ENCODE results near the gene SLC25A29. TPM values are rescaled to one million over a fixed set of nuclear protein-coding genes. Genes with fewer than 3 reads are reported as not detected.
A peak's percentile ranks its signal among the peaks of the same experiment; 100 is the strongest.

The SLC25A29 gene
- total RNA-seq, 1 experiment from 2014 or later = 179 TPM

DNA sequence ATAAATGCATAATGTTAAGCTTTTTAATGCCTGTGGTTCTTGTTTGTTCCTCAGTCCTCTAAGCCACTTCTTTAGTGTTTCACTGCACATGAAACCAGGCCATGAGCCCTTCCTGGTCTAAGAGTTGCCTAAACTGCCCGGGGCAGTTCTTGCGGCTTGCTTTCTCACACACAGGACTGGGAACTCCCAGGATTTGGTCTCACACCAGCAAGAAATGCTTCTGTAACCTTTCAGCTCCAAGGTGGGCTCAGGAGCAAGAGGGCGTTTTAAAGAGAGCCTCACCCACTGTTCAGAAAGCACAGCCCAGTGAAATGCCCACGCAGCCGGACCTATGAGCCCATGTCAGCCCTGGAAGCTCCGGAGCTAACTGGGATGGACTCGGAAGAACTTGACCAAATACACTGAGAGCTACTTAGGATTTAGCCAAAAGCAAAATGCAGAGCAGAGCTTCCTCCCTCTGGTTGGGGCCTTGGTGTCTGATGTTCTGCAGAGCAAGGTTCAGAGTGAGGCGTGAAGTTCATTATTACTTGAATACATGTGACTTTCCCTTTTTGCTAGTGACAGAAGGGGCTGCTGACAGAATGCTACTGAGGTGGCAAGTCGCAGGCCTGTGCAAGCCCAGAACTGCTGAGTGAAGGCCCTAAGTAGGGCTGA lies 23.4 kb downstream of the SLC25A29 start:
- no peak for DNase-seq (ENCODE audit: low spot score)
- Mint-ChIP-seq H3K27me3 (ENCODE audit: low read depth) (no peaks in the 10 kb centered on the region), H3K36me3 (no peaks in the 10 kb centered on the region; the same call in 1 of the 2 replicates), H3K9me3 (no peaks in the 10 kb centered on the region), H3K27ac (peak overlapping the region; percentile 92), H3K4me1 (peaks cover 57% of the 10 kb centered on the region), H3K4me3 (no peak overlapping the region)
- POLR2A ChIA-PET = interaction anchor here (0.6 kb wide), 1 partner anchor 123 kb away, joined by 4 read pairs; the partner anchor contains the start of gene DEGS2
- no peak for ATAC-seq
- CTCF ChIA-PET = interaction anchor here (0.6 to 3.8 kb wide), 11 partner anchors 11 to 148 kb away, joined by 3 to 28 read pairs (median 4); no protein-coding TSS in a partner anchor
- TF ChIP-seq, protein P1, sequence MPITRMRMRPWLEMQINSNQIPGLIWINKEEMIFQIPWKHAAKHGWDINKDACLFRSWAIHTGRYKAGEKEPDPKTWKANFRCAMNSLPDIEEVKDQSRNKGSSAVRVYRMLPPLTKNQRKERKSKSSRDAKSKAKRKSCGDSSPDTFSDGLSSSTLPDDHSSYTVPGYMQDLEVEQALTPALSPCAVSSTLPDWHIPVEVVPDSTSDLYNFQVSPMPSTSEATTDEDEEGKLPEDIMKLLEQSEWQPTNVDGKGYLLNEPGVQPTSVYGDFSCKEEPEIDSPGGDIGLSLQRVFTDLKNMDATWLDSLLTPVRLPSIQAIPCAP (CRISPR knock-in tag; IDR thresholded peaks at IDR 0.05) = no peak
- TF ChIP-seq NR1H2 (CRISPR knock-in tag; IDR thresholded peaks at IDR 0.05) = no peak
- TF ChIP-seq STAT6 (CRISPR knock-in tag; conservative IDR thresholded peaks at IDR 0.05; ENCODE audit: low read depth) = no peak
- TF ChIP-seq FOXP1 (CRISPR knock-in tag; IDR thresholded peaks at IDR 0.05; ENCODE audit: borderline replicate concordance) = no peak
- no peak for TF ChIP-seq TEAD1 (CRISPR knock-in tag; IDR thresholded peaks at IDR 0.05)
- TF ChIP-seq, protein P2, sequence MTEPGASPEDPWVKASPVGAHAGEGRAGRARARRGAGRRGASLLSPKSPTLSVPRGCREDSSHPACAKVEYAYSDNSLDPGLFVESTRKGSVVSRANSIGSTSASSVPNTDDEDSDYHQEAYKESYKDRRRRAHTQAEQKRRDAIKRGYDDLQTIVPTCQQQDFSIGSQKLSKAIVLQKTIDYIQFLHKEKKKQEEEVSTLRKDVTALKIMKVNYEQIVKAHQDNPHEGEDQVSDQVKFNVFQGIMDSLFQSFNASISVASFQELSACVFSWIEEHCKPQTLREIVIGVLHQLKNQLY (CRISPR knock-in tag; IDR thresholded peaks at IDR 0.05) = no peak
- TF ChIP-seq, protein P3, sequence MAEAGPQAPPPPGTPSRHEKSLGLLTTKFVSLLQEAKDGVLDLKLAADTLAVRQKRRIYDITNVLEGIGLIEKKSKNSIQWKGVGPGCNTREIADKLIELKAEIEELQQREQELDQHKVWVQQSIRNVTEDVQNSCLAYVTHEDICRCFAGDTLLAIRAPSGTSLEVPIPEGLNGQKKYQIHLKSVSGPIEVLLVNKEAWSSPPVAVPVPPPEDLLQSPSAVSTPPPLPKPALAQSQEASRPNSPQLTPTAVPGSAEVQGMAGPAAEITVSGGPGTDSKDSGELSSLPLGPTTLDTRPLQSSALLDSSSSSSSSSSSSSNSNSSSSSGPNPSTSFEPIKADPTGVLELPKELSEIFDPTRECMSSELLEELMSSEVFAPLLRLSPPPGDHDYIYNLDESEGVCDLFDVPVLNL (CRISPR knock-in tag; IDR thresholded peaks at IDR 0.05; ENCODE audit: borderline replicate concordance, low read depth) = no peak
- no peak for TF ChIP-seq ZNF396 (CRISPR knock-in tag; IDR thresholded peaks at IDR 0.05; ENCODE audit: borderline replicate concordance)
- TF ChIP-seq, protein P4, sequence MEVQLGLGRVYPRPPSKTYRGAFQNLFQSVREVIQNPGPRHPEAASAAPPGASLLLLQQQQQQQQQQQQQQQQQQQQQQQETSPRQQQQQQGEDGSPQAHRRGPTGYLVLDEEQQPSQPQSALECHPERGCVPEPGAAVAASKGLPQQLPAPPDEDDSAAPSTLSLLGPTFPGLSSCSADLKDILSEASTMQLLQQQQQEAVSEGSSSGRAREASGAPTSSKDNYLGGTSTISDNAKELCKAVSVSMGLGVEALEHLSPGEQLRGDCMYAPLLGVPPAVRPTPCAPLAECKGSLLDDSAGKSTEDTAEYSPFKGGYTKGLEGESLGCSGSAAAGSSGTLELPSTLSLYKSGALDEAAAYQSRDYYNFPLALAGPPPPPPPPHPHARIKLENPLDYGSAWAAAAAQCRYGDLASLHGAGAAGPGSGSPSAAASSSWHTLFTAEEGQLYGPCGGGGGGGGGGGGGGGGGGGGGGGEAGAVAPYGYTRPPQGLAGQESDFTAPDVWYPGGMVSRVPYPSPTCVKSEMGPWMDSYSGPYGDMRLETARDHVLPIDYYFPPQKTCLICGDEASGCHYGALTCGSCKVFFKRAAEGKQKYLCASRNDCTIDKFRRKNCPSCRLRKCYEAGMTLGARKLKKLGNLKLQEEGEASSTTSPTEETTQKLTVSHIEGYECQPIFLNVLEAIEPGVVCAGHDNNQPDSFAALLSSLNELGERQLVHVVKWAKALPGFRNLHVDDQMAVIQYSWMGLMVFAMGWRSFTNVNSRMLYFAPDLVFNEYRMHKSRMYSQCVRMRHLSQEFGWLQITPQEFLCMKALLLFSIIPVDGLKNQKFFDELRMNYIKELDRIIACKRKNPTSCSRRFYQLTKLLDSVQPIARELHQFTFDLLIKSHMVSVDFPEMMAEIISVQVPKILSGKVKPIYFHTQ (CRISPR knock-in tag; IDR thresholded peaks at IDR 0.05) = no peak
- TF ChIP-seq CREB1 (CRISPR knock-in tag; IDR thresholded peaks at IDR 0.05) = no peak
- TF ChIP-seq ESRRA (CRISPR knock-in tag; IDR thresholded peaks at IDR 0.05; ENCODE audit: borderline replicate concordance) = no peak
- TF ChIP-seq RORB (CRISPR knock-in tag; IDR thresholded peaks at IDR 0.05) = no peak
- no peak for TF ChIP-seq GTF2I (CRISPR knock-in tag; conservative IDR thresholded peaks at IDR 0.05)
- TF ChIP-seq FOXJ3 (CRISPR knock-in tag; IDR thresholded peaks at IDR 0.05; ENCODE audit: borderline replicate concordance) = no peak
- TF ChIP-seq ZNF423 (CRISPR knock-in tag; IDR thresholded peaks at IDR 0.05) = no peak
- no peak for TF ChIP-seq USF1 (CRISPR knock-in tag; IDR thresholded peaks at IDR 0.05)
- no peak for TF ChIP-seq ZBTB43 (CRISPR knock-in tag; IDR thresholded peaks at IDR 0.05)
- no peak for TF ChIP-seq NR2C2 (CRISPR knock-in tag; IDR thresholded peaks at IDR 0.05)
- no peak for TF ChIP-seq KAT7 (CRISPR knock-in tag; IDR thresholded peaks at IDR 0.05; ENCODE audit: borderline replicate concordance)
